PFSK-1 (cell line): Measurements from ENCODE around the gene ARL4D.

Experiments
- POLR2AphosphoS5 ChIP-seq: IDR thresholded peaks from 2 replicates; pipeline ENCODE4 v1.6.1; 2012; ENCODE audit warnings: low read depth, mild to moderate bottlenecking, control low read depth, low read length, moderate library complexity
- SIN3A ChIP-seq: IDR thresholded peaks from 2 replicates; pipeline ENCODE4 v1.6.1; 2012; ENCODE audit warnings: mild to moderate bottlenecking, low read length, moderate library complexity, borderline replicate concordance; ENCODE audit not compliant: insufficient read depth
- TAF1 ChIP-seq: IDR thresholded peaks from 2 replicates; pipeline ENCODE4 v1.6.1; 2012; ENCODE audit warnings: low read length, control low read depth, borderline replicate concordance; ENCODE audit not compliant: insufficient read depth
- TF ChIP-seq, protein P1 (sequence below), 2 experiments: IDR thresholded peaks; 2 replicates each; pipeline versions ENCODE4 v1.6.1 to v1.8.0; 2011 to 2012; ENCODE audit warnings: low read depth in 2 of 2, low read length in 2 of 2, control low read depth in 1 of 2, inconsistent platforms in 1 of 2, mild to moderate bottlenecking in 1 of 2, moderate library complexity in 1 of 2; ENCODE audit not compliant: insufficient read depth in 1 of 2

DNA sequence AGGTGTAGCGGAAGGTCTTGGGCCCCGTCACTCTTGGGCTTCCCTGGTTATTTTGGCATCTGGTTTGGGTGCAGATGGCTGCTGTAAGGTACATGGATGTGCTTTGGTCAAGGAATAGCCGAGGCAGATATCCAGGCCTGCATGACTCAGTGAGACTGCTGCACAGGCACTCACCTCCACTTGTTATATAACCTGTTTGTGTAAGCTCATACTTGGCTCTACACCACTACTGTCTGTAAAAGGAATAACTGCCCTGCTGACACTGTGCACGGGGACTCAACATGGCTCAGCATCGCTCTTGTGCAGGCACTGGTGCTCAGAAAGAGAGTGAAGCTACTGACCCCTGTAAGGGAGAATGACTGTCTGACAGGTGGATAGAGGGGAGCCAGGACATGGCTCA, 42.3 kb upstream of the ARL4D start:
- no peak for TF ChIP-seq TAF1
- no peak for TF ChIP-seq POLR2AphosphoS5
- TF ChIP-seq SIN3A: no peak
- TF ChIP-seq, protein P1, sequence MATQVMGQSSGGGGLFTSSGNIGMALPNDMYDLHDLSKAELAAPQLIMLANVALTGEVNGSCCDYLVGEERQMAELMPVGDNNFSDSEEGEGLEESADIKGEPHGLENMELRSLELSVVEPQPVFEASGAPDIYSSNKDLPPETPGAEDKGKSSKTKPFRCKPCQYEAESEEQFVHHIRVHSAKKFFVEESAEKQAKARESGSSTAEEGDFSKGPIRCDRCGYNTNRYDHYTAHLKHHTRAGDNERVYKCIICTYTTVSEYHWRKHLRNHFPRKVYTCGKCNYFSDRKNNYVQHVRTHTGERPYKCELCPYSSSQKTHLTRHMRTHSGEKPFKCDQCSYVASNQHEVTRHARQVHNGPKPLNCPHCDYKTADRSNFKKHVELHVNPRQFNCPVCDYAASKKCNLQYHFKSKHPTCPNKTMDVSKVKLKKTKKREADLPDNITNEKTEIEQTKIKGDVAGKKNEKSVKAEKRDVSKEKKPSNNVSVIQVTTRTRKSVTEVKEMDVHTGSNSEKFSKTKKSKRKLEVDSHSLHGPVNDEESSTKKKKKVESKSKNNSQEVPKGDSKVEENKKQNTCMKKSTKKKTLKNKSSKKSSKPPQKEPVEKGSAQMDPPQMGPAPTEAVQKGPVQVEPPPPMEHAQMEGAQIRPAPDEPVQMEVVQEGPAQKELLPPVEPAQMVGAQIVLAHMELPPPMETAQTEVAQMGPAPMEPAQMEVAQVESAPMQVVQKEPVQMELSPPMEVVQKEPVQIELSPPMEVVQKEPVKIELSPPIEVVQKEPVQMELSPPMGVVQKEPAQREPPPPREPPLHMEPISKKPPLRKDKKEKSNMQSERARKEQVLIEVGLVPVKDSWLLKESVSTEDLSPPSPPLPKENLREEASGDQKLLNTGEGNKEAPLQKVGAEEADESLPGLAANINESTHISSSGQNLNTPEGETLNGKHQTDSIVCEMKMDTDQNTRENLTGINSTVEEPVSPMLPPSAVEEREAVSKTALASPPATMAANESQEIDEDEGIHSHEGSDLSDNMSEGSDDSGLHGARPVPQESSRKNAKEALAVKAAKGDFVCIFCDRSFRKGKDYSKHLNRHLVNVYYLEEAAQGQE (IDR thresholded peaks at IDR 0.05; ENCODE audit: insufficient read depth in 1 of 2, low read depth in 2 of 2, low read length in 2 of 2): no peak
